Smooth muscle cell (in vitro differentiated cells): ENCODE data around the gene SSC4D. TPM values are rescaled to one million over a fixed set of nuclear protein-coding genes. Genes with fewer than 3 reads are reported as not detected.

ENCODE experiments used
- DNase-seq: peaks from one replicate; lab custom pipeline; 2025; ENCODE audit not compliant: unreplicated experiment; lab: John Stamatoyannopoulos, UW
- H2AFZ ChIP-seq: fragments of 200-600 bp; sonication (generic); 2 replicates; pipeline ENCODE4 v1.6.0; 2016; ENCODE audit warnings: antibody characterized with exemption, low read depth, mild to moderate bottlenecking
- H3F3A ChIP-seq: fragments of 200-600 bp; sonication (generic); 2 replicates; pipeline ENCODE4 v1.6.0; 2017; ENCODE audit warnings: antibody characterized with exemption, low read depth
- H3K27ac ChIP-seq: fragments of 200-600 bp; sonication (generic); 2 replicates; pipeline ENCODE4 v1.5.1; 2016; ENCODE audit warnings: low read depth, mild to moderate bottlenecking
- H3K27me3 ChIP-seq: fragments of 200-600 bp; sonication (generic); 2 replicates; pipeline ENCODE4 v1.6.1; 2016; ENCODE audit warnings: low read depth, mild to moderate bottlenecking
- H3K36me3 ChIP-seq: fragments of 200-600 bp; sonication (generic); 2 replicates; pipeline ENCODE4 v1.5.1; 2016; ENCODE audit warnings: low read depth
- H3K4me1 ChIP-seq: fragments of 200-600 bp; sonication (generic); 2 replicates; pipeline ENCODE4 v1.5.1; 2016; ENCODE audit warnings: low read depth
- H3K4me2 ChIP-seq: fragments of 200-600 bp; sonication (generic); 2 replicates; pipeline ENCODE4 v1.6.0; 2016; ENCODE audit warnings: mild to moderate bottlenecking
- H3K4me3 ChIP-seq: fragments of 200-600 bp; sonication (generic); 2 replicates; pipeline ENCODE4 v1.5.1; 2016; ENCODE audit warnings: mild to moderate bottlenecking
- H3K79me2 ChIP-seq: fragments of 200-600 bp; sonication (generic); 2 replicates; pipeline ENCODE4 v1.6.0; 2016; ENCODE audit warnings: low read depth, mild to moderate bottlenecking
- H3K9ac ChIP-seq: fragments of 200-600 bp; sonication (generic); 2 replicates; pipeline ENCODE4 v1.6.0; 2016; ENCODE audit warnings: low read depth
- H3K9me3 ChIP-seq: fragments of 200-600 bp; sonication (generic); replicated peaks from 2 replicates; pipeline ENCODE4 v1.5.1; 2016; ENCODE audit warnings: low read depth
- H4K20me1 ChIP-seq: fragments of 200-600 bp; sonication (generic); 2 replicates; pipeline ENCODE4 v1.6.0; 2016; ENCODE audit warnings: low read depth
- WGBS: methylation state at CpG from one replicate; pipeline ENCODE4 v1.1.7; 2016; ENCODE audit warnings: low lambda C conversion rate; 5-methylcytosine and 5-hydroxymethylcytosine counted together
- polyA plus RNA-seq: library from polyadenylated mRNA; unstranded; fragments of >200 nt; fragmentation: Nextera tagmentation; extraction: Ambion mirVana; gene quantifications from 2 replicates; pipeline ENCODE4 v1.2.1, GENCODE V29; 2016
- total RNA-seq: library from RNA; depleted of rRNA; stranded (reverse); fragments of >200 nt; gene quantifications from 2 replicates; pipeline ENCODE4 v1.2.3, GENCODE V29; 2014
- TF ChIP-seq, protein P1 (sequence below): fragments of 200-600 bp; sonication (generic); IDR thresholded peaks from 2 replicates; pipeline ENCODE4 v1.5.1; 2017; ENCODE audit warnings: borderline replicate concordance, mild to moderate bottlenecking, antibody characterized with exemption; ENCODE audit not compliant: insufficient read depth, poor library complexity, severe bottlenecking

Gene SSC4D
- total and polyA plus RNA-seq, 2 experiments from 2014 or later, result 2.2 to 2.3 TPM

DNA sequence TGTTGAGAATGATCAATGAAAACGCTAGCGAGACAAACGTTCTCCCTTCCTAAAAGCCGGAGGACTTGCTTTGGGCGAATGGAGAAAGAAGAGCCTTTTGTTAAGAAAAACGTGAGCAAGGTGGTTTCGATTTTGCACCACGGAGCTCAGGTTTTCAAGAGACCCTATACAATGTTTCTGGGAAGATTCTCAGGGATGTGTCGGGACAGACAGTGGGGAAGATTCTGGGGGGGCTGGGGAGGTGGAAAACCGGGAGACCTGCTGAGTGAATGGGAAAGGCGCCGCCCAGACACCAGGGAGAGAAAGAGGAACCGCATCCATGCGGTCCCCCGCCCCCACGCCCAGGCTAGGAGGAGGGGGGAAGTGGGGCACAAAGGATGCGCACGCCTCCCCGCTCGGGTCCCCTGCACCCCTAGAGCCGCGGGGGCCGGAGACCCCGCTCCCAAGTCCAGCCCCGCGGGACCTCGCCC, 51.5 kb downstream of the SSC4D start:
- no peaks in the 10 kb centered on the region for H3K36me3 ChIP-seq
- H3F3A ChIP-seq, result peaks cover 7% of the 10 kb centered on the region
- peaks cover 52% of the 10 kb centered on the region for H4K20me1 ChIP-seq
- no peaks in the 10 kb centered on the region for H3K27me3 ChIP-seq
- H3K9me3 ChIP-seq, result no peaks in the 10 kb centered on the region
- peaks cover 57% of the 10 kb centered on the region for H3K79me2 ChIP-seq
- DNase-seq, result peak; percentile 46
- peak overlapping the region; percentile 89 for H3K4me2 ChIP-seq
- TF ChIP-seq, protein P1, sequence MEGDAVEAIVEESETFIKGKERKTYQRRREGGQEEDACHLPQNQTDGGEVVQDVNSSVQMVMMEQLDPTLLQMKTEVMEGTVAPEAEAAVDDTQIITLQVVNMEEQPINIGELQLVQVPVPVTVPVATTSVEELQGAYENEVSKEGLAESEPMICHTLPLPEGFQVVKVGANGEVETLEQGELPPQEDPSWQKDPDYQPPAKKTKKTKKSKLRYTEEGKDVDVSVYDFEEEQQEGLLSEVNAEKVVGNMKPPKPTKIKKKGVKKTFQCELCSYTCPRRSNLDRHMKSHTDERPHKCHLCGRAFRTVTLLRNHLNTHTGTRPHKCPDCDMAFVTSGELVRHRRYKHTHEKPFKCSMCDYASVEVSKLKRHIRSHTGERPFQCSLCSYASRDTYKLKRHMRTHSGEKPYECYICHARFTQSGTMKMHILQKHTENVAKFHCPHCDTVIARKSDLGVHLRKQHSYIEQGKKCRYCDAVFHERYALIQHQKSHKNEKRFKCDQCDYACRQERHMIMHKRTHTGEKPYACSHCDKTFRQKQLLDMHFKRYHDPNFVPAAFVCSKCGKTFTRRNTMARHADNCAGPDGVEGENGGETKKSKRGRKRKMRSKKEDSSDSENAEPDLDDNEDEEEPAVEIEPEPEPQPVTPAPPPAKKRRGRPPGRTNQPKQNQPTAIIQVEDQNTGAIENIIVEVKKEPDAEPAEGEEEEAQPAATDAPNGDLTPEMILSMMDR, result no peak
- peaks cover 24% of the 10 kb centered on the region for H3K4me1 ChIP-seq
- peak overlapping the region; percentile 99 for H3K27ac ChIP-seq
- H3K4me3 ChIP-seq, result peak overlapping the region; percentile 87
- no peak overlapping the region for H2AFZ ChIP-seq
- H3K9ac ChIP-seq, result peak overlapping the region; percentile 100
- 3% methylated on average over 21 of the region's 27 CpGs for WGBS

DNA sequence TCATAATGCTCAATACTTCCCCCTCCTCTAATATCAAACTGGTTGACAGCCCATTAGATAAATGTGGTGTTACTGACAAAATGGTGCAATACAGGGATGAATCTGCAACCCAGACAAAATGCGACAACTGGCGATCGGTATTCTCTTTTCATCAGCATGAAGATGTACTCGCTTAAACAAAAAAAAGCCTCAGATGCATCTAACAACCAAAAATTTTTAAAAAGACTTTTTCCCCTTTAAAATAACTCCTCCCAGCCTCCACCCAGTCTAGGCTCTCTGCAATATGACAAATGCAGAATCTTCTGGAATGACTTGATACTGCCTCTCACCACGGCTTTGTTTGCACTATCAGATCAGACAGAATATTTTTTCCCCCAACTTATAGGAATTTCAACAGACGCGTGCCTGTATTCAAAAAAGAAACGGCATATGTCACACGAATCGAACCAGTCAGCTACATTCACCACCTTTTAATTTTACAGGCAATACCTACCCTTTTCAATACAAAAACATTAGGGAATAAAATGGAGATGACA, 52.0 kb downstream of the SSC4D start:
- 2% methylated on average over 10 of the region's 10 CpGs for WGBS
- no peak for DNase-seq

DNA sequence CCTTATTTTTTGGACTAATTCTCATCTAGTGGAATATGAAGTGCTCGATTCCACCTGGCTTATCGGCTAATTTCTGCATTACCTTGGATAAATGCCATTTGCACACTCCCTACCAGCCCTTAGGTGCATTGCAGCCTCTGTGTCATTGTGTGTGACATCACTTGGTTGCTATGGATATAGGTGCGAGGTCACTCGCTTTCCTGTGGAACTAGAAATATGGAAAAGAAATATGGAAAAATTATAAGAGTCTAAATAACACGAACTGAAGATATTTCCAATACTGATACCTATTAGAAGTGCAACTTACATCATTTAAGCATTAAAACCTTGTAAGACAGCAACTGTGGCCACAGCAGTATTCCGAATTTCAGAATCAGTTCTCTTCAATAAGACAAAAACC, 52.7 kb downstream of the SSC4D start:
- Histone ChIP-seq H3K36me3 (no peaks in the 10 kb centered on the region), H3K4me3 (peak overlapping the region; percentile 87), H3K9me3 (no peaks in the 10 kb centered on the region), H3K27ac (peak overlapping the region; percentile 99), H3K27me3 (no peaks in the 10 kb centered on the region), H3F3A (peaks cover 7% of the 10 kb centered on the region), H3K79me2 (peaks cover 69% of the 10 kb centered on the region), H2AFZ (no peak overlapping the region), H3K4me2 (peak overlapping the region; percentile 89), H4K20me1 (peaks cover 64% of the 10 kb centered on the region), H3K4me1 (peaks cover 24% of the 10 kb centered on the region), H3K9ac (peak overlapping the region; percentile 100)
- 72% methylated on average over 6 of the region's 6 CpGs for WGBS
- DNase-seq, result no peak
- TF ChIP-seq, protein P1, result no peak

More for the DNA sequence above, 52.0 kb downstream of the SSC4D start:
- TF ChIP-seq, protein P1, result no peak
- Histone ChIP-seq H3K27me3 (no peaks in the 10 kb centered on the region), H3K27ac (peak overlapping the region; percentile 99), H3K9ac (peak overlapping the region; percentile 100), H2AFZ (no peak overlapping the region), H3K36me3 (no peaks in the 10 kb centered on the region), H4K20me1 (peaks cover 57% of the 10 kb centered on the region), H3K4me3 (peak overlapping the region; percentile 87), H3K79me2 (peaks cover 62% of the 10 kb centered on the region), H3K4me2 (peak overlapping the region; percentile 89), H3F3A (peaks cover 7% of the 10 kb centered on the region), H3K4me1 (peaks cover 24% of the 10 kb centered on the region), H3K9me3 (no peaks in the 10 kb centered on the region)

GRCh38 chr7:76356115-76356514, 53.4 kb downstream of the SSC4D start:
- DNase-seq, result no peak
- Histone ChIP-seq H3K27ac (peak overlapping the region; percentile 99), H3K4me3 (peak overlapping the region; percentile 87), H4K20me1 (peaks cover 71% of the 10 kb centered on the region), H3K4me2 (peak overlapping the region; percentile 89), H3K27me3 (no peaks in the 10 kb centered on the region), H3K9me3 (no peaks in the 10 kb centered on the region), H3K4me1 (peaks cover 24% of the 10 kb centered on the region), H3K36me3 (no peaks in the 10 kb centered on the region), H2AFZ (no peak overlapping the region), H3K79me2 (peaks cover 76% of the 10 kb centered on the region), H3K9ac (no peak overlapping the region), H3F3A (peaks cover 7% of the 10 kb centered on the region)
- WGBS, result 87% methylated on average over 4 of the region's 4 CpGs
- TF ChIP-seq, protein P1, result no peak
